ENCODE results near the gene KHDC1. TPM values are rescaled to one million over a fixed set of nuclear protein-coding genes. Genes with fewer than 3 reads are reported as not detected.

KHDC1 gene
- total RNA-seq, 1 donor: 4.0 TPM

GRCh38 chr6:73293331-73293730, 30.3 kb upstream of the KHDC1 start:
- Histone ChIP-seq H3K27ac (ENCODE audit: low read depth, low read length) (no peak overlapping the region), H3K4me1 (ENCODE audit: insufficient read depth, low read length) (no peaks in the 10 kb centered on the region), H3K79me2 (ENCODE audit: insufficient read depth, low read length) (peaks cover 4% of the 10 kb centered on the region), H4K20me1 (ENCODE audit: insufficient read depth, low read length) (no peaks in the 10 kb centered on the region), H2AFZ (ENCODE audit: low read length) (no peak overlapping the region), H3K9me3 (ENCODE audit: low read depth, low read length) (no peaks in the 10 kb centered on the region), H3K27me3 (ENCODE audit: insufficient read depth, low read length) (no peaks in the 10 kb centered on the region), H3K4me2 (ENCODE audit: insufficient read depth, low read length) (no peak overlapping the region), H3K4me3 (ENCODE audit: insufficient read depth, low read length) (no peak overlapping the region), H3K36me3 (ENCODE audit: insufficient read depth, low read length) (no peaks in the 10 kb centered on the region)
- no peak for DNase-seq (ENCODE audit: insufficient read length, low spot score, missing footprints)
- TF ChIP-seq, protein P1, sequence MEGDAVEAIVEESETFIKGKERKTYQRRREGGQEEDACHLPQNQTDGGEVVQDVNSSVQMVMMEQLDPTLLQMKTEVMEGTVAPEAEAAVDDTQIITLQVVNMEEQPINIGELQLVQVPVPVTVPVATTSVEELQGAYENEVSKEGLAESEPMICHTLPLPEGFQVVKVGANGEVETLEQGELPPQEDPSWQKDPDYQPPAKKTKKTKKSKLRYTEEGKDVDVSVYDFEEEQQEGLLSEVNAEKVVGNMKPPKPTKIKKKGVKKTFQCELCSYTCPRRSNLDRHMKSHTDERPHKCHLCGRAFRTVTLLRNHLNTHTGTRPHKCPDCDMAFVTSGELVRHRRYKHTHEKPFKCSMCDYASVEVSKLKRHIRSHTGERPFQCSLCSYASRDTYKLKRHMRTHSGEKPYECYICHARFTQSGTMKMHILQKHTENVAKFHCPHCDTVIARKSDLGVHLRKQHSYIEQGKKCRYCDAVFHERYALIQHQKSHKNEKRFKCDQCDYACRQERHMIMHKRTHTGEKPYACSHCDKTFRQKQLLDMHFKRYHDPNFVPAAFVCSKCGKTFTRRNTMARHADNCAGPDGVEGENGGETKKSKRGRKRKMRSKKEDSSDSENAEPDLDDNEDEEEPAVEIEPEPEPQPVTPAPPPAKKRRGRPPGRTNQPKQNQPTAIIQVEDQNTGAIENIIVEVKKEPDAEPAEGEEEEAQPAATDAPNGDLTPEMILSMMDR (IDR thresholded peaks at IDR 0.05; ENCODE audit: extremely low read depth, low read depth, low read length): no peak

DNA sequence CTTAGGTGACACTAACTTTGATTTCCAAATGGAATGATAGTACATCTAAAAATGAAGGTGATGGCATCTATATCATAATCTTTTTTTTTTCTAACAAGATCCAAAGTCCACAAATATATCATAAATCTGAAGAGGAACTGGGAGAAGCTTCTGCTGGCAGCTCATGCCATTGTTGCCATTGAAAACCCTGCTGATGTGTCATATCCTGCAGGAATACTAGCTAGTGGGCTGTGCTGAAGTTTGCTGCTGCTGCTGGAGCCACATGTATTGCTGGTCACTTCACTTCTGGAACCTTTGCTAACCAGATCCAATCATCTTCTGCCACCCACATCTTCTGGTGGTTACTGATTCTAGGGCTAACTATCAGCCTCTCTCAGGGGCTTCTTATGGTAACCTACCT, 27.4 kb upstream of the KHDC1 start:
- peak; percentile 73 for DNase-seq (ENCODE audit: insufficient read length, low spot score, missing footprints)
- peak overlapping the region; percentile 42 for H3K27ac ChIP-seq (ENCODE audit: low read depth, low read length)

DNA sequence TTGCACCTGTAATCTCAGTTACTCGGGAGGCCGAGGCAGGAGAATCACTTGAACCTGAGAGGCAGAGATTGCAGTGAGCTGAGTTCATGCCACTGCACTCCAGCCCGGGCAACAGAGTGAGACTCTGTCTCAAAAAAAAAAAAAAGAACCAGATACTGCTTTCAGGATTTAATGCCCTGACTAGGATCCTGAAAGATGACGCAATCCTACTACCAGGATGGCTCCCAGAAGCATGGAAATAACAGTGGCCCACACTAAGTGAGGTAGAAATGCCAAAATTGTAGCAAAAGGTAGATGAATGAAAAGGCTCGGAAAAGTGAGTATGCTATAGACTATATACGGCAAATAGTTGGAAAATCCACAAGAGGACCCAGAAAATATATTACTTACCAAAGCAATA, 23.8 kb upstream of the KHDC1 start:
- Histone ChIP-seq H3K4me2 (ENCODE audit: insufficient read depth, low read length) (no peak overlapping the region), H3K4me1 (ENCODE audit: insufficient read depth, low read length) (peaks cover 3% of the 10 kb centered on the region), H3K27ac (ENCODE audit: low read depth, low read length) (no peak overlapping the region), H3K36me3 (ENCODE audit: insufficient read depth, low read length) (peaks cover 4% of the 10 kb centered on the region), H3K79me2 (ENCODE audit: insufficient read depth, low read length) (no peaks in the 10 kb centered on the region), H3K9me3 (ENCODE audit: low read depth, low read length) (no peaks in the 10 kb centered on the region), H4K20me1 (ENCODE audit: insufficient read depth, low read length) (no peaks in the 10 kb centered on the region), H3K27me3 (ENCODE audit: insufficient read depth, low read length) (no peaks in the 10 kb centered on the region), H3K4me3 (ENCODE audit: insufficient read depth, low read length) (no peak overlapping the region), H2AFZ (ENCODE audit: low read length) (no peak overlapping the region)
- TF ChIP-seq, protein P1 (IDR thresholded peaks at IDR 0.05; ENCODE audit: extremely low read depth, low read depth, low read length): no peak
- peak; percentile 27 for DNase-seq (ENCODE audit: insufficient read length, low spot score, missing footprints)

More for the DNA sequence above, 27.4 kb upstream of the KHDC1 start:
- Histone ChIP-seq H3K79me2 (ENCODE audit: insufficient read depth, low read length) (peaks cover 2% of the 10 kb centered on the region), H4K20me1 (ENCODE audit: insufficient read depth, low read length) (no peaks in the 10 kb centered on the region), H3K4me1 (ENCODE audit: insufficient read depth, low read length) (peaks cover 3% of the 10 kb centered on the region), H3K4me2 (ENCODE audit: insufficient read depth, low read length) (no peak overlapping the region), H3K36me3 (ENCODE audit: insufficient read depth, low read length) (peaks cover 4% of the 10 kb centered on the region), H3K27me3 (ENCODE audit: insufficient read depth, low read length) (no peaks in the 10 kb centered on the region), H3K4me3 (ENCODE audit: insufficient read depth, low read length) (no peak overlapping the region), H3K9me3 (ENCODE audit: low read depth, low read length) (no peaks in the 10 kb centered on the region), H2AFZ (ENCODE audit: low read length) (no peak overlapping the region)
- TF ChIP-seq, protein P1 (IDR thresholded peaks at IDR 0.05; ENCODE audit: extremely low read depth, low read depth, low read length): no peak

- peaks cover 3% of the 10 kb centered on the region for H3K4me1 ChIP-seq (ENCODE audit: insufficient read depth, low read length)
- H2AFZ ChIP-seq (ENCODE audit: low read length): no peak overlapping the region
- no peak overlapping the region for H3K27ac ChIP-seq (ENCODE audit: low read depth, low read length)
- H3K9me3 ChIP-seq (ENCODE audit: low read depth, low read length): no peaks in the 10 kb centered on the region
- no peak overlapping the region for H3K4me2 ChIP-seq (ENCODE audit: insufficient read depth, low read length)
- H3K4me3 ChIP-seq (ENCODE audit: insufficient read depth, low read length): no peak overlapping the region
- H3K79me2 ChIP-seq (ENCODE audit: insufficient read depth, low read length): no peaks in the 10 kb centered on the region
- TF ChIP-seq, protein P1 (IDR thresholded peaks at IDR 0.05; ENCODE audit: extremely low read depth, low read depth, low read length): peak; percentile 56
- no peaks in the 10 kb centered on the region for H3K27me3 ChIP-seq (ENCODE audit: insufficient read depth, low read length)
- H3K36me3 ChIP-seq (ENCODE audit: insufficient read depth, low read length): peaks cover 4% of the 10 kb centered on the region
- no peaks in the 10 kb centered on the region for H4K20me1 ChIP-seq (ENCODE audit: insufficient read depth, low read length)
- DNase-seq (ENCODE audit: insufficient read length, low spot score, missing footprints): peak; percentile 92
Measured at GRCh38 chr6:73285674-73286283, 22.8 kb upstream of the KHDC1 start.
